Naive thymus-derived CD4-positive, alpha-beta T cell (primary cell): ENCODE measurements around the gene PEAR1. TPM values are rescaled to one million over a fixed set of nuclear protein-coding genes. Genes with fewer than 3 reads are reported as not detected.

Source experiments
- ATAC-seq: fragments of 150-1000 bp; cut with Tn5 transposase; 2 replicates; pipeline ENCODE4 v1.10.0; 2021; ENCODE audit warnings: mild to moderate bottlenecking, moderate library complexity
- CTCF ChIA-PET: fragments of 350-600 bp; sonication (Branson Sonifier 250); formaldehyde crosslinking; loops from one replicate; lab custom pipeline; 2021; ENCODE audit warnings: antibody characterized with exemption; lab: Charles Lee
- POLR2A ChIA-PET: fragments of 350-600 bp; sonication (Branson Sonifier 250); formaldehyde crosslinking; loops from one replicate; lab custom pipeline; 2021; ENCODE audit warnings: antibody characterized with exemption, inconsistent platforms; lab: Charles Lee
- DNase-seq, 9 donors: peaks; one replicate each; pipeline versions ENCODE4 v3.0.0 to v3.0.0-alpha.2; 2020 to 2022; ENCODE audit warnings: mixed read lengths in 1 of 9
- H3K27ac ChIP-seq: one replicate; pipeline ENCODE4 v1.7.0; 2013; ENCODE audit warnings: mild to moderate bottlenecking, low read depth, low read length, moderate library complexity
- H3K27me3 ChIP-seq, 2 donors: one replicate each; pipeline ENCODE4 v1.7.0; 2013; ENCODE audit warnings: low read length in 2 of 2, mild to moderate bottlenecking in 2 of 2, moderate library complexity in 2 of 2; ENCODE audit not compliant: control insufficient read depth in 2 of 2, insufficient read depth in 2 of 2
- H3K36me3 ChIP-seq, 3 experiments: 1 replicate in 2 of 3; 2 replicates in 1 of 3; pipeline ENCODE4 v1.7.0; 2013; ENCODE audit warnings: low read length in 3 of 3, mild to moderate bottlenecking in 3 of 3, moderate library complexity in 1 of 3; ENCODE audit not compliant: insufficient read depth in 3 of 3, control insufficient read depth in 2 of 3
- H3K4me1 ChIP-seq, 2 donors: one replicate each; pipeline ENCODE4 v1.7.0; 2013; ENCODE audit warnings: low read length in 2 of 2, mild to moderate bottlenecking in 2 of 2, moderate library complexity in 1 of 2; ENCODE audit not compliant: control insufficient read depth in 2 of 2, insufficient read depth in 2 of 2
- H3K4me3 ChIP-seq: 2 replicates; pipeline ENCODE4 v1.7.0; 2013; ENCODE audit warnings: mild to moderate bottlenecking, low read length
- H3K9me3 ChIP-seq, 3 experiments: 1 replicate in 2 of 3; 2 replicates in 1 of 3; pipeline ENCODE4 v1.7.0; 2013; ENCODE audit warnings: low read length in 3 of 3; ENCODE audit not compliant: control insufficient read depth in 2 of 3
- H3K27ac Mint-ChIP-seq, 9 donors: one replicate each; pipeline ENCODE4 v1.8.0; 2020 to 2022; ENCODE audit warnings: mixed read lengths in 9 of 9, mild to moderate bottlenecking in 8 of 9, moderate library complexity in 5 of 9, inconsistent platforms in 2 of 9
- H3K27me3 Mint-ChIP-seq, 5 donors: one replicate each; pipeline ENCODE4 v1.8.0; 2021 to 2022; ENCODE audit warnings: mixed read lengths in 5 of 5, mild to moderate bottlenecking in 1 of 5
- H3K36me3 Mint-ChIP-seq, 5 donors: one replicate each; pipeline ENCODE4 v1.8.0; 2020 to 2022; ENCODE audit warnings: mixed read lengths in 5 of 5, mild to moderate bottlenecking in 3 of 5, inconsistent platforms in 1 of 5
- H3K4me1 Mint-ChIP-seq, 7 donors: one replicate each; pipeline ENCODE4 v1.8.0; 2020 to 2022; ENCODE audit warnings: mixed read lengths in 7 of 7, mild to moderate bottlenecking in 3 of 7, inconsistent platforms in 1 of 7
- H3K4me3 Mint-ChIP-seq, 10 donors: one replicate each; pipeline ENCODE4 v1.8.0; 2020 to 2022; ENCODE audit warnings: mild to moderate bottlenecking in 10 of 10, mixed read lengths in 10 of 10, moderate library complexity in 6 of 10, inconsistent platforms in 2 of 10
- H3K9me3 Mint-ChIP-seq, 11 donors: one replicate each; pipeline ENCODE4 v1.8.0; 2020 to 2022; ENCODE audit warnings: mixed read lengths in 11 of 11, mild to moderate bottlenecking in 4 of 11, inconsistent platforms in 1 of 11, moderate library complexity in 1 of 11
- intact Hi-C, 2 donors: fragments of 100-400 bp; cut with micrococcal nuclease; formaldehyde crosslinking; loops; one replicate each; pipeline ENCODE4 v1.15.1; 2023
- polyA plus RNA-seq, 2 donors: library from polyadenylated mRNA; unstranded; fragments of 300-500 nt; fragmentation: Illumina TruSeq; gene quantifications; one replicate each; pipeline ENCODE4 v1.2.3, GENCODE V29; 2021
- total RNA-seq, 6 experiments: library from RNA in 5 of 6; stranded (reverse) in 5 of 6; gene quantifications; 1 replicate in 5 of 6; 2 replicates in 1 of 6; pipeline ENCODE4 v1.2.3 and lab custom pipeline; 2021 to 2026

PEAR1 gene
- total and polyA plus RNA-seq, 7 experiments from 2014 or later = 0.19 to 1.2 (median 0.32) TPM

DNA sequence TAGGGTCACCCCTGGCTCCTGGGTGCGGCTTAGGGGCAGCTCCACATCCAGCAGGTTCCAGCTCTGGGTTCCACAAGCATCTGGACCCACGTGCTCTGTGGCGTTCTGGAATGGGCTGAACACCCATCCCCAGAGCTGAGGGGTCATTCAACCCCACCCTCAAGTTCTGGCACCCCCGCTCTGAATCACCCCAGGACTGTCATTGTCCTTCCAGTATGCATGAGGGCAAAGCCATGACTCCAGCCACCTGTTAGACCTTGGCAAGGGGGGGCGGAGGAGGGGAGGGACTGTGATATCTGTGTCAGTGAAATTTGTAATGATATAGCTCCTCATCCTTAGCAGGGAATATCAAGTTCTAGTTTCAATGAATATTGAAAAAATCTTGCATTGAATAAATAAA, 46.9 kb upstream of the PEAR1 start:
- peak overlapping the region in 3 of 10 donors; percentile 51 to 61 (median 56) for H3K4me3 Mint-ChIP-seq
- POLR2A ChIA-PET = no interaction called here
- H3K36me3 Mint-ChIP-seq = peaks cover 0 to 2% (median 0%) of the 10 kb centered on the region in 5 donors
- peaks cover 26 to 55% (median 45%) of the 10 kb centered on the region in 5 donors for H3K27me3 Mint-ChIP-seq
- CTCF ChIA-PET = interaction anchor here (0.6 to 4.4 kb wide), 4 partner anchors 9 to 136 kb away, joined by 3 to 22 read pairs (median 3); no protein-coding TSS in a partner anchor
- H3K4me1 Mint-ChIP-seq = peaks cover 10 to 43% (median 34%) of the 10 kb centered on the region in 7 donors
- H3K27ac Mint-ChIP-seq = no peak overlapping the region
- Histone ChIP-seq H3K27ac (no peak overlapping the region), H3K4me1 (peaks cover 0 to 19% of the 10 kb centered on the region in 2 donors), H3K9me3 (no peaks in the 10 kb centered on the region), H3K27me3 (peaks cover 0 to 3% of the 10 kb centered on the region in 2 donors), H3K36me3 (no peaks in the 10 kb centered on the region), H3K4me3 (no peak overlapping the region)
- intact Hi-C loops = no loop called here
- DNase-seq (no peak), ATAC-seq (no peak)
- peaks cover 0 to 3% (median 0%) of the 10 kb centered on the region in 11 donors for H3K9me3 Mint-ChIP-seq

DNA sequence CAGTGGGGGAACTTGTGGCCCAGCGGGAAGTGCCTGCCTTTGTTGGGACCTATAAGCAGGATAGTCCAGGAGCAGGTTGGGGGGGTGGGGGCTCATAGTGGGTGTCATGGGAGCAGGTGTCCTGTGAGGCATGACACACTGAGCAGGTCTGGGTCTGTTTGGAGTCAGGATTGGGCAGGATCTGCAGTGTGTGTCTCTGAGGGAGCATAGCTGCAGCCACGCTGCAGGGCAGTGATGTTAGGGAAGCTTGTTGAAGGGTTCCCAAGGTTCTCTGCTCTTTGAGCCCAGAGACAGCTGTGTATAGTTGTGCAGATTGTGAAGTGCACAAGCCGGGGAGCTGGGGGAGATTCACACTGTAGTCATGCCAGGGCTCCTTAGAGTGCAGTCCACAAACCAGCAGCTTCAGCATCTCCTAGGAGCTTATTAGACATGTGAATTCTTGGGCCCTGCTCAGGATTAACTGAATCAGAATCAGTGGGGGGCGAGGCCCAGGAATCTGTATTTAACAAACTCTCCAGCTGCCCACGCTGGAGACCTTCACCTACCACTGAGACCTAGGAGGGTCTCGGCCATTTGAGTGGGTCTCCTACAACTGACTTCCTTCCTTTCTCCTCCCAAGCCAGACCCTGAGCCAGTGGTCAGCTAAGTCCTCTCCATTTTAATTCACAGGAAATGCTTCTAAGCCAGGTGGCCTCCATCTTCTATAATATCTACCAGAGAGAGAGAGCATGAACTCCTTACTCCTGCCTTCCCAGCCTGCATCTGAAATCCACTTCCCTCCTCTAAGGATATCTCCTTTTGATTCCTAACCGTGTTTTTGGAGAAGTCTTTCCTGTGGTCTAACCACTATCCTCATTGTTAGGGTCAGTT, 45.7 kb upstream of the PEAR1 start:
- peaks cover 0 to 3% (median 0%) of the 10 kb centered on the region in 11 donors for H3K9me3 Mint-ChIP-seq
- CTCF ChIA-PET = interaction anchor here (0.7 to 4.4 kb wide), 4 partner anchors 9 to 35 kb away, joined by 3 to 24 read pairs (median 13); partner anchors contain the start of genes INSRR and NTRK1

DNA sequence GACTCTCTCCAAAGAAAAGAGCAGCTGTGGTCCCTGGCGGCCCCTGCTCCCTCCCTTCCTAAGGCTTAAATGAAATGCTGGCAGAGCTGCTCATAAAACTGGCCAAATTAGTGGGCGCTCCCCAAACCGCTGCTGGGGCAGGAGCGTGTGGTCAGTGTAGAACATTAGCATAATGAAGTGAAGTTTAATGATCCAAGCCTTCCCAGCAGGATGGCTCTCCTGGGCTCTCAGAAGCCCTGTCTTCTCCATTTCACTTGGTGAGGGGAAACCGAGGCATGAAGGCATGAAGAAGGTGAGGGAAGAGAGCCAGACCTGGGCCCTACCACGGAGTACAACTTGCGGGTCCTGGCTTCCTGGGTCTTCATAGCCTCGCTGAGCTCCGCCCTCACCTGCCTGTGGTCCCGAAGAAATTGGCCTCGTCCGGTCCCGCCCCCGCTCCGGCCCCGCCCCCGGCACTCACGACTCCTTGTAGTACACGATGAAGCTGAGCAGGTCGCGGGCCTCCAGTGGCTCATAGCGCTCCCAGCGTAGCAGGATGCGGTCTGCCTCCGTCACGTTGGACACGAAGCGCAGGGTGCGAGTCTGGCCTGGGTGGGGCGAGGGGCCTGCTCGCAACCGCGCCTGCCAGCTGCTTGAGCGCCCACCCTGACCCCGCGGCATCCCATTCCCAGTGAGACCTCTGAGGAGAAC, 44.9 kb upstream of the PEAR1 start:
- peaks cover 0 to 19% of the 10 kb centered on the region in 2 donors for H3K4me1 ChIP-seq
- peaks cover 8 to 43% (median 27%) of the 10 kb centered on the region in 5 donors for H3K27me3 Mint-ChIP-seq
- H3K9me3 Mint-ChIP-seq = peaks cover 0 to 2% (median 0%) of the 10 kb centered on the region in 11 donors
- ATAC-seq = peak; percentile 83
- peaks cover 0 to 3% of the 10 kb centered on the region in 2 donors for H3K27me3 ChIP-seq
- peak overlapping the region in 6 of 9 donors; percentile 44 to 86 (median 74) for H3K27ac Mint-ChIP-seq
- intact Hi-C loops = loop anchor here (1.0 to 2.0 kb wide), 2 partner anchors 14 to 32 kb away; partner anchors contain the start of gene SH2D2A (in 1 of the 2)
- peak overlapping the region; percentile 57 to 80 (median 65) for H3K4me3 Mint-ChIP-seq
- peaks cover 0 to 2% (median 0%) of the 10 kb centered on the region in 5 donors for H3K36me3 Mint-ChIP-seq
- no peaks in the 10 kb centered on the region for H3K9me3 ChIP-seq
- POLR2A ChIA-PET = interaction anchor here (0.6 to 1.7 kb wide), 6 partner anchors 9 to 92 kb away, joined by 3 to 6 read pairs (median 4); partner anchors contain the start of gene NTRK1
- peak overlapping the region; percentile 47 for H3K4me3 ChIP-seq
- no peak overlapping the region for H3K27ac ChIP-seq
- no peaks in the 10 kb centered on the region for H3K36me3 ChIP-seq
- peaks cover 10 to 43% (median 34%) of the 10 kb centered on the region in 7 donors for H3K4me1 Mint-ChIP-seq
- peak; percentile 36 to 66 (median 60) for DNase-seq
- CTCF ChIA-PET = interaction anchor here (0.6 to 4.4 kb wide), 7 partner anchors 8 to 756 kb away, joined by 3 to 24 read pairs (median 3); partner anchors contain the start of genes INSRR and NTRK1

More for the DNA sequence above, 45.7 kb upstream of the PEAR1 start:
- Mint-ChIP-seq H3K36me3 (peaks cover 0 to 2% (median 0%) of the 10 kb centered on the region in 5 donors), H3K27me3 (peaks cover 15 to 47% (median 33%) of the 10 kb centered on the region in 5 donors), H3K27ac (peak overlapping the region in 6 of 9 donors; percentile 44 to 86 (median 70)), H3K4me3 (peak overlapping the region; percentile 2 to 80 (median 65)), H3K4me1 (peaks cover 10 to 43% (median 34%) of the 10 kb centered on the region in 7 donors)
- Histone ChIP-seq H3K27me3 (peaks cover 0 to 3% of the 10 kb centered on the region in 2 donors), H3K4me3 (peak overlapping the region; percentile 31), H3K9me3 (no peaks in the 10 kb centered on the region), H3K36me3 (no peaks in the 10 kb centered on the region), H3K4me1 (peaks cover 0 to 19% of the 10 kb centered on the region in 2 donors), H3K27ac (no peak overlapping the region)
- DNase-seq (no peak), ATAC-seq (no peak)
- POLR2A ChIA-PET = interaction anchor here (0.9 to 1.7 kb wide), 5 partner anchors 9 to 91 kb away, joined by 3 to 6 read pairs (median 5); partner anchors contain the start of gene NTRK1
- intact Hi-C loops = loop anchor here (1.0 to 2.0 kb wide), 2 partner anchors 15 to 32 kb away; partner anchors contain the start of gene SH2D2A (in 1 of the 2)

DNA sequence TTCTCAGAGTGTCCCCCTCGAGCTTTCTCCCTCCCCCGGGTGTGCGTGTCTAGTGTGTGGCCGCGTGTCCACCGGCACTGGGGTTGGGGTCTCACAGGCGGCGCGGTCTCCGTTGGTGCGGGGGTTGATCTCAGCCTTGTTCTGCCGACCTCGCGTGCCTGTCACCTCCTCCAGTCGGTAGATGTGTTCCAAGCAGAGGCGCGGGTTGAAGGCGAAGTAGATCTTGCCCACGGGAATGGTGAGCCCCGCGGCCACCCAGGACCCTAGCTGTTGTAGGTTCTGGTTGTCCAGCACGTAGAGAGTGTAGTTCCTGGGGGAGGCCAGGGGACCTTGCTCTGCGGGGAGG, 44.4 kb upstream of the PEAR1 start:
- Histone ChIP-seq H3K27me3 (peaks cover 0 to 3% of the 10 kb centered on the region in 2 donors), H3K4me3 (peak overlapping the region; percentile 47), H3K9me3 (no peaks in the 10 kb centered on the region), H3K4me1 (peaks cover 0 to 19% of the 10 kb centered on the region in 2 donors), H3K27ac (no peak overlapping the region), H3K36me3 (no peaks in the 10 kb centered on the region)
- Mint-ChIP-seq H3K27ac (peak overlapping the region in 7 of 9 donors; percentile 10 to 86 (median 58)), H3K9me3 (peaks cover 0 to 2% (median 0%) of the 10 kb centered on the region in 11 donors), H3K36me3 (peaks cover 0 to under 1% (median 0%) of the 10 kb centered on the region in 5 donors), H3K27me3 (peaks cover 3 to 40% (median 22%) of the 10 kb centered on the region in 5 donors), H3K4me1 (peaks cover 10 to 39% (median 30%) of the 10 kb centered on the region in 7 donors), H3K4me3 (peak overlapping the region in 9 of 10 donors; percentile 53 to 80 (median 65))
- ChIA-PET CTCF (interaction anchor here (0.6 to 4.4 kb wide), 6 partner anchors 11 to 757 kb away, joined by 3 to 24 read pairs (median 4); partner anchors contain the start of genes INSRR and NTRK1), POLR2A (interaction anchor here (0.6 to 1.7 kb wide), 4 partner anchors 9 to 46 kb away, joined by 3 to 6 read pairs (median 5); partner anchors contain the start of gene NTRK1)
- DNase-seq (no peak), ATAC-seq (no peak)
- intact Hi-C loops = loop anchor here in 1 of 2 donors (2.0 kb wide), 1 partner anchor 14 kb away; no protein-coding TSS in a partner anchor

DNA sequence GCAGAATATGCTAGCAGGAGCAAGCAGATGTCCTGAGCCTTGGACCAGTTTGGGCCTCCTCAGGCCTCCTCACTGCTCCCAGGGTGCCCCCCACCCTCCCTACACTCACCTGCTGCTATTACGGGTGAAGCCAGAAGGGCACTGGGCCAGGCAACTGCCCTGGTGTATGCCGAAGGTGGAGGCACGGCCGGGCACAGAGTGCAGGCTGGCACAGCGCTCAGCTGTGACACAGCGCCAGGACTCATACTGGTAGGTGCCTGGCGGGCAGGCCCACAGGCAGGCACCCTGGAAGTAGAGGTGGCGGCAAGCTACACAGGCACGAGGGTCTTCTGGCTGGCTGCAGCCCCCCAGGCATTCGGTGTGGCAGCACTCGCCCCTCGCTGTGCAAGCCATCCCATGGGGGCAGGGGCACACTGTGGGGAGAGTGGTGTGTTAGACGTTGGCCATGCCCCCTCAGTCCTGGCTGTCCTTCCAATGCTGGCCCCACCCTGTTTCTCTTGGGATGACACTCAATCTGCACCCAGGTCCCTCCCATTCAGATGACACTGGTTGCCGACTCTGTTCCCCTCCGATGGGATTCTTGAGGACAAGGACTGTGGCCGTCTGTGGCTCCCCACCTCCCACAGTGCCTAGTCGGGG, 41.6 kb upstream of the PEAR1 start:
- POLR2A ChIA-PET = no interaction called here
- Histone ChIP-seq H3K4me3 (no peak overlapping the region), H3K4me1 (peaks cover 0 to 7% of the 10 kb centered on the region in 2 donors), H3K36me3 (no peaks in the 10 kb centered on the region), H3K27ac (no peak overlapping the region), H3K9me3 (no peaks in the 10 kb centered on the region), H3K27me3 (no peaks in the 10 kb centered on the region)
- Mint-ChIP-seq H3K9me3 (no peaks in the 10 kb centered on the region), H3K4me1 (peaks cover 7 to 23% (median 15%) of the 10 kb centered on the region in 7 donors), H3K36me3 (no peaks in the 10 kb centered on the region), H3K27me3 (peaks cover 0 to 26% (median 7%) of the 10 kb centered on the region in 5 donors), H3K4me3 (no peak overlapping the region), H3K27ac (no peak overlapping the region)
- intact Hi-C loops = no loop called here
- ATAC-seq (no peak), DNase-seq (no peak)
- CTCF ChIA-PET = interaction anchor here (0.9 to 1.3 kb wide), 3 partner anchors 14 to 162 kb away, joined by 3 read pairs; no protein-coding TSS in a partner anchor
